ENCODE measurements around the gene GJA3. TPM values are rescaled to one million over a fixed set of nuclear protein-coding genes. Genes with fewer than 3 reads are reported as not detected.
"Not testable (repeated sequence)": the region's sequence is repeated elsewhere in the genome, so short reads cannot be mapped to it uniquely, and the experiment has no call there.

GJA3 gene
- total RNA-seq, 1 experiment from 2014 or later, result 0.40 TPM

GRCh38 chr13:20182231-20182846, 21.5 kb upstream of the GJA3 start:
- peak; percentile 71 for DNase-seq (ENCODE audit: low read depth)

GRCh38 chr13:20181188-20181587, 20.3 kb upstream of the GJA3 start:
- DNase-seq (ENCODE audit: low read depth), result no peak

GRCh38 chr13:20178156-20178555, 17.3 kb upstream of the GJA3 start:
- DNase-seq (ENCODE audit: low read depth), result no peak

- DNase-seq (ENCODE audit: low read depth), result no peak
Measured at GRCh38 chr13:20177049-20177831, 16.4 kb upstream of the GJA3 start.

- no peak for DNase-seq (ENCODE audit: low read depth)
Measured at GRCh38 chr13:20175907-20176652, 15.2 kb upstream of the GJA3 start.

- DNase-seq (ENCODE audit: low read depth), result no peak
Measured at GRCh38 chr13:20175406-20175794, 14.5 kb upstream of the GJA3 start.

GRCh38 chr13:20174656-20175405, 14.0 kb upstream of the GJA3 start:
- DNase-seq (ENCODE audit: low read depth), result peak; percentile 94

- DNase-seq (ENCODE audit: low read depth), result peak; percentile 38
Measured at GRCh38 chr13:20173116-20173746, 12.4 kb upstream of the GJA3 start.

GRCh38 chr13:20171364-20171763, 10.5 kb upstream of the GJA3 start:
- DNase-seq (ENCODE audit: low read depth), result no peak

GRCh38 chr13:20170921-20171320, 10.1 kb upstream of the GJA3 start:
- no peak for DNase-seq (ENCODE audit: low read depth)

GRCh38 chr13:20168396-20168795, 7.5 kb upstream of the GJA3 start:
- no peak for DNase-seq (ENCODE audit: low read depth)

GRCh38 chr13:20165417-20166257, 4.8 kb upstream of the GJA3 start:
- DNase-seq (ENCODE audit: low read depth), result no peak

GRCh38 chr13:20161951-20162300, 1.1 kb upstream of the GJA3 start:
- no peak for DNase-seq (ENCODE audit: low read depth)

- no peak for DNase-seq (ENCODE audit: low read depth)
Measured at GRCh38 chr13:20161275-20161950, 561 bp upstream of the GJA3 start.

- DNase-seq (ENCODE audit: low read depth), result no peak
Measured at GRCh38 chr13:20159646-20160305, 1.1 kb downstream of the GJA3 start.

- DNase-seq (ENCODE audit: low read depth), result no peak
Measured at GRCh38 chr13:20157151-20157796, 3.6 kb downstream of the GJA3 start.

- no peak for DNase-seq (ENCODE audit: low read depth)
Measured at GRCh38 chr13:20156702-20157101, 4.2 kb downstream of the GJA3 start.

GRCh38 chr13:20153290-20153689, 7.6 kb downstream of the GJA3 start:
- DNase-seq (ENCODE audit: low read depth), result not testable (repeated sequence)

- DNase-seq (ENCODE audit: low read depth), result no peak
Measured at GRCh38 chr13:20151612-20152011, 9.2 kb downstream of the GJA3 start.
